H9 (cell line): ENCODE measurements around the gene DPYD. TPM values are rescaled to one million over a fixed set of nuclear protein-coding genes. Genes with fewer than 3 reads are reported as not detected.

Source experiments
- DNase-seq: peaks from one replicate; pipeline ENCODE4 v3.0.0-alpha.2; 2017
- H2AFZ ChIP-seq: one replicate; pipeline ENCODE4 v1.6.1; 2013; ENCODE audit warnings: mild to moderate bottlenecking, low read length, control low read depth, moderate library complexity
- H2AK5ac ChIP-seq: 2 replicates; pipeline ENCODE4 v1.6.1; 2013; ENCODE audit warnings: low read length, control low read depth, mixed read lengths; ENCODE audit not compliant: insufficient read length
- H2BK120ac ChIP-seq: one replicate; pipeline ENCODE4 v1.6.1; 2013; ENCODE audit warnings: low read depth, mild to moderate bottlenecking, low read length, control low read depth, inconsistent platforms; ENCODE audit not compliant: poor library complexity, severe bottlenecking
- H2BK12ac ChIP-seq: 2 replicates; pipeline ENCODE4 v1.6.1; 2013; ENCODE audit warnings: low read length, control low read depth, mixed read lengths, low read depth; ENCODE audit not compliant: insufficient read length
- H2BK15ac ChIP-seq: 2 replicates; pipeline ENCODE4 v1.6.1; 2013; ENCODE audit warnings: low read depth, low read length, control low read depth
- H2BK20ac ChIP-seq: one replicate; pipeline ENCODE4 v1.6.1; 2013; ENCODE audit warnings: low read depth, mild to moderate bottlenecking, low read length, control low read depth, inconsistent platforms; ENCODE audit not compliant: poor library complexity, severe bottlenecking
- H2BK5ac ChIP-seq: 2 replicates; pipeline ENCODE4 v1.6.1; 2013; ENCODE audit warnings: low read length, control low read depth, mixed read lengths; ENCODE audit not compliant: insufficient read length
- H3K14ac ChIP-seq: 2 replicates; pipeline ENCODE4 v1.6.1; 2013; ENCODE audit warnings: low read length, control low read depth; ENCODE audit not compliant: insufficient read depth
- H3K18ac ChIP-seq: 2 replicates; pipeline ENCODE4 v1.6.1; 2013; ENCODE audit warnings: low read depth, mild to moderate bottlenecking, mixed read lengths, low read length, control low read depth; ENCODE audit not compliant: insufficient read length
- H3K23ac ChIP-seq: 2 replicates; pipeline ENCODE4 v1.6.1; 2013; ENCODE audit warnings: low read length, control low read depth, mixed read lengths, low read depth; ENCODE audit not compliant: insufficient read length
- H3K23me2 ChIP-seq: 2 replicates; pipeline ENCODE4 v1.6.1; 2013; ENCODE audit warnings: low read depth, mild to moderate bottlenecking, mixed read lengths, low read length, control low read depth; ENCODE audit not compliant: insufficient read length, poor library complexity, severe bottlenecking
- H3K27ac ChIP-seq: 2 replicates; pipeline ENCODE4 v1.5.1; 2013; ENCODE audit warnings: low read length, control low read depth, mixed read lengths, low read depth; ENCODE audit not compliant: insufficient read length
- H3K27me3 ChIP-seq: 2 replicates; pipeline ENCODE4 v1.6.1; 2013; ENCODE audit warnings: low read length, control low read depth, inconsistent platforms; ENCODE audit not compliant: insufficient read depth
- H3K4ac ChIP-seq: 2 replicates; pipeline ENCODE4 v1.6.1; 2013; ENCODE audit warnings: low read depth, mild to moderate bottlenecking, control low read depth, inconsistent platforms, low read length, moderate library complexity
- H3K4me1 ChIP-seq: 2 replicates; pipeline ENCODE4 v1.6.1; 2013; ENCODE audit warnings: low read length, control low read depth, inconsistent platforms; ENCODE audit not compliant: insufficient read depth
- H3K4me2 ChIP-seq: 2 replicates; pipeline ENCODE4 v1.6.1; 2013; ENCODE audit warnings: low read length, control low read depth, mixed read lengths; ENCODE audit not compliant: insufficient read length, insufficient read depth
- H3K56ac ChIP-seq: 2 replicates; pipeline ENCODE4 v1.6.1; 2013; ENCODE audit warnings: low read depth, mild to moderate bottlenecking, mixed read lengths, low read length, control low read depth; ENCODE audit not compliant: insufficient read length
- H3K79me1 ChIP-seq: 2 replicates; pipeline ENCODE4 v1.6.1; 2013; ENCODE audit warnings: low read depth, mild to moderate bottlenecking, moderate library complexity, low read length, control low read depth, inconsistent platforms; ENCODE audit not compliant: insufficient read depth, poor library complexity, severe bottlenecking
- H3K79me2 ChIP-seq: 2 replicates; pipeline ENCODE4 v1.6.1; 2013; ENCODE audit warnings: low read length, control low read depth, inconsistent platforms; ENCODE audit not compliant: insufficient read depth
- H3K9ac ChIP-seq: 2 replicates; pipeline ENCODE4 v1.6.1; 2013; ENCODE audit warnings: low read length, control low read depth, mixed read lengths; ENCODE audit not compliant: insufficient read length; ENCODE audit errors: extremely low read depth
- H3K9me3 ChIP-seq: one replicate; pipeline ENCODE4 v1.6.1; 2013; ENCODE audit warnings: low read depth, low read length, inconsistent platforms; ENCODE audit not compliant: control insufficient read depth
- H3T11ph ChIP-seq: one replicate; pipeline ENCODE4 v1.6.1; 2013; ENCODE audit warnings: mild to moderate bottlenecking, low read length, control low read depth, inconsistent platforms
- H4K20me1 ChIP-seq: one replicate; pipeline ENCODE4 v1.6.1; 2013; ENCODE audit not compliant: control insufficient read depth, insufficient read length, insufficient read depth
- H4K5ac ChIP-seq: 2 replicates; pipeline ENCODE4 v1.6.1; 2013; ENCODE audit warnings: low read depth, mild to moderate bottlenecking, mixed read lengths, low read length, control low read depth; ENCODE audit not compliant: insufficient read length
- H4K8ac ChIP-seq: replicated peaks from 2 replicates; pipeline ENCODE4 v1.6.1; 2013; ENCODE audit warnings: low read length, control low read depth, mixed read lengths, low read depth; ENCODE audit not compliant: insufficient read length
- H4K91ac ChIP-seq: 2 replicates; pipeline ENCODE4 v1.6.1; 2013; ENCODE audit warnings: low read depth, mild to moderate bottlenecking, moderate library complexity, mixed read lengths, low read length, control low read depth; ENCODE audit not compliant: insufficient read length
- H3K27ac Mint-ChIP-seq, 3 experiments: 2 replicates in 2 of 3; 3 replicates in 1 of 3; pipeline ENCODE4 v1.8.0; 2020 to 2021; ENCODE audit warnings: mixed read lengths in 3 of 3, mild to moderate bottlenecking in 1 of 3, moderate library complexity in 1 of 3
- H3K27me3 Mint-ChIP-seq: 2 replicates; pipeline ENCODE4 v1.8.0; 2021; ENCODE audit warnings: low read depth, mild to moderate bottlenecking, moderate library complexity, mixed read lengths
- H3K36me3 Mint-ChIP-seq, 3 experiments: 2 replicates in 2 of 3; 3 replicates in 1 of 3; pipeline ENCODE4 v1.8.0; 2020 to 2021; ENCODE audit warnings: low read depth in 3 of 3, mixed read lengths in 3 of 3; ENCODE audit not compliant: insufficient read depth in 1 of 3
- H3K4me1 Mint-ChIP-seq, 2 experiments: 2 replicates each; pipeline ENCODE4 v1.8.0; 2020; ENCODE audit warnings: mixed read lengths in 2 of 2
- H3K4me3 Mint-ChIP-seq, 2 experiments: 2 replicates in 1 of 2; 3 replicates in 1 of 2; pipeline ENCODE4 v1.8.0; 2020 to 2021; ENCODE audit warnings: mild to moderate bottlenecking in 2 of 2, mixed read lengths in 2 of 2, moderate library complexity in 1 of 2
- H3K9me3 Mint-ChIP-seq, 2 experiments: 2 replicates in 1 of 2; 3 replicates in 1 of 2; pipeline ENCODE4 v1.8.0; 2020; ENCODE audit warnings: mild to moderate bottlenecking in 2 of 2, mixed read lengths in 2 of 2, moderate library complexity in 1 of 2
- CTCF ChIP-seq: fragments of 200-600 bp; sonication (generic); conservative IDR thresholded peaks from 3 replicates; pipeline ENCODE4 v1.8.0; 2021; ENCODE audit warnings: antibody characterized with exemption, mild to moderate bottlenecking
- WGBS: extraction: QIAGEN DNeasy Blood & Tissue Kit; methylation state at CpG from one replicate; pipeline ENCODE4 v1.1.7; 2013; ENCODE audit warnings: missing lambda C conversion rate, low lambda C conversion rate, mixed read lengths; ENCODE audit not compliant: insufficient read length; ENCODE audit errors: extremely low coverage; 5-methylcytosine and 5-hydroxymethylcytosine counted together
- total RNA-seq: library from RNA; stranded (reverse); gene quantifications from 2 replicates; pipeline ENCODE4 v1.2.1, GENCODE V29; 2021

DPYD gene
- total RNA-seq, 1 experiment from 2014 or later, result 0.37 TPM

GRCh38 chr1:97621955-97622354 is 298.9 kb downstream of the DPYD start:
- TF ChIP-seq CTCF, result no peak
- no peak overlapping the region for H2AFZ ChIP-seq
- no peaks in the 10 kb centered on the region for H3K9me3 ChIP-seq
- H3T11ph ChIP-seq, result no peak overlapping the region
- no peak overlapping the region for H2AK5ac ChIP-seq
- H3K27me3 Mint-ChIP-seq, result no peaks in the 10 kb centered on the region
- H3K4me3 Mint-ChIP-seq, result no peak overlapping the region
- no peaks in the 10 kb centered on the region for H3K23me2 ChIP-seq
- H3K14ac ChIP-seq, result no peak overlapping the region
- H3K4me2 ChIP-seq, result no peak overlapping the region
- H3K27me3 ChIP-seq, result no peaks in the 10 kb centered on the region
- H2BK15ac ChIP-seq, result no peak overlapping the region
- no peaks in the 10 kb centered on the region for H3K36me3 Mint-ChIP-seq
- no peak overlapping the region for H2BK12ac ChIP-seq
- no peaks in the 10 kb centered on the region for H3K4me1 ChIP-seq
- no peak overlapping the region for H3K27ac Mint-ChIP-seq
- no peak overlapping the region for H3K18ac ChIP-seq
- WGBS, result no CpG with 5 or more reads among the region's 1 CpG
- H2BK20ac ChIP-seq, result no peak overlapping the region
- peaks cover 7 to 9% of the 10 kb centered on the region in 2 experiments for H3K4me1 Mint-ChIP-seq
- no peaks in the 10 kb centered on the region for H3K79me2 ChIP-seq
- no peak overlapping the region for H3K27ac ChIP-seq
- no peak overlapping the region for H4K91ac ChIP-seq
- H3K4ac ChIP-seq, result no peak overlapping the region
- H3K23ac ChIP-seq, result no peak overlapping the region
- no peaks in the 10 kb centered on the region for H4K20me1 ChIP-seq
- H4K5ac ChIP-seq, result no peak overlapping the region
- H3K56ac ChIP-seq, result no peak overlapping the region
- no peak overlapping the region for H4K8ac ChIP-seq
- H3K9ac ChIP-seq, result no peak overlapping the region
- H3K79me1 ChIP-seq, result no peaks in the 10 kb centered on the region
- no peak overlapping the region for H2BK120ac ChIP-seq
- no peak for DNase-seq
- no peak overlapping the region for H2BK5ac ChIP-seq
- no peaks in the 10 kb centered on the region for H3K9me3 Mint-ChIP-seq
